CMK (cell line): ENCODE data around the gene COBLL1.
"Not testable (repeated sequence)": the region's sequence is repeated elsewhere in the genome, so short reads cannot be mapped to it uniquely, and the experiment has no call there.

Source experiments
- DNase-seq: peaks from one replicate; pipeline ENCODE4 v3.0.0-alpha.2; 2010; ENCODE audit warnings: low read depth

Gene COBLL1

GRCh38 chr2:164781394-164781793 is 60.2 kb downstream of the COBLL1 start:
- DNase-seq, result no peak

GRCh38 chr2:164780611-164781178 is 60.9 kb downstream of the COBLL1 start:
- DNase-seq, result no peak

GRCh38 chr2:164779383-164780057 is 62.1 kb downstream of the COBLL1 start:
- DNase-seq, result no peak

GRCh38 chr2:164778723-164779122 is 62.9 kb downstream of the COBLL1 start:
- DNase-seq, result no peak

- DNase-seq, result no peak
These were observed 63.7 kb downstream of the COBLL1 start for GRCh38 chr2:164777847-164778461.

GRCh38 chr2:164773635-164774034 is 68.0 kb downstream of the COBLL1 start:
- no peak for DNase-seq

- no peak for DNase-seq
These were observed 68.5 kb downstream of the COBLL1 start for GRCh38 chr2:164773091-164773490.

- DNase-seq, result no peak
These were observed 69.7 kb downstream of the COBLL1 start for GRCh38 chr2:164771897-164772296.

- no peak for DNase-seq
These were observed 71.2 kb downstream of the COBLL1 start for GRCh38 chr2:164770421-164770916.

- no peak for DNase-seq
These were observed 74.7 kb downstream of the COBLL1 start for GRCh38 chr2:164766954-164767320.

GRCh38 chr2:164766216-164766953 is 75.2 kb downstream of the COBLL1 start:
- DNase-seq, result no peak

GRCh38 chr2:164764996-164765395 is 76.6 kb downstream of the COBLL1 start:
- DNase-seq, result no peak

- no peak for DNase-seq
These were observed 77.1 kb downstream of the COBLL1 start for GRCh38 chr2:164764474-164764873.

GRCh38 chr2:164763431-164763830 is 78.2 kb downstream of the COBLL1 start:
- DNase-seq, result no peak

GRCh38 chr2:164761737-164762460 is 79.7 kb downstream of the COBLL1 start:
- no peak for DNase-seq

- DNase-seq, result not testable (repeated sequence)
These were observed 80.4 kb downstream of the COBLL1 start for GRCh38 chr2:164761201-164761600.

GRCh38 chr2:164760179-164760578 is 81.4 kb downstream of the COBLL1 start:
- no peak for DNase-seq

- DNase-seq, result no peak
These were observed 83.5 kb downstream of the COBLL1 start for GRCh38 chr2:164757934-164758695.

- DNase-seq, result no peak
These were observed 84.8 kb downstream of the COBLL1 start for GRCh38 chr2:164756773-164757172.

- DNase-seq, result no peak
These were observed 85.7 kb downstream of the COBLL1 start for GRCh38 chr2:164755952-164756351.
